GM18508 (cell line): Measurements from ENCODE around the gene MTCL1.
"Not testable (repeated sequence)": the region's sequence is repeated elsewhere in the genome, so short reads cannot be mapped to it uniquely, and the experiment has no call there.

Source experiments
- ATAC-seq: cut with Tn5 transposase; IDR thresholded peaks from one replicate; pipeline ENCODE4 v1.9.1; 2021; ENCODE audit warnings: moderate number of reproducible peaks; ENCODE audit not compliant: insufficient read depth, unreplicated experiment

MTCL1 gene

GRCh38 chr18:8735274-8735673 is 29.9 kb downstream of the MTCL1 start:
- no peak for ATAC-seq

GRCh38 chr18:8741117-8741516 is 35.8 kb downstream of the MTCL1 start:
- ATAC-seq: no peak

DNA sequence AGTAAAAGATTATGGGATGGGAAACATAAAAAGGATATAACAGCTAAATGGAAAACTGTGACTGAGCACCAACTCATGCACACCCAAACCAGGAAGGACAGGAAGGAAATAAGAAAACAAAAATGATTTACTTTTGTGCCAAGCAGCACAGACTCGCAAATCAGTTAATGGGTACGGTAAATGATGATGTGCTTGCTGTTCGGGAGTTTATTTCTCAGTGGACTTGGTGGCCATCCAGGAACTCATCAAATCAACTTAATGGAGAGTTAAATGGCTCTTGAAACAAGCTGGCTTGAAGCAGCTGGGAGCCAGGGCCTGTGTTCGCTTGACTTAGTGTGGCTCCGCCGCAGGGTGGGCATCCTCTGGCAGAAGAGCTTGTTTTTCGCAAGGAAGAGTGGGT is 36.2 kb downstream of the MTCL1 start:
- no peak for ATAC-seq

GRCh38 chr18:8742387-8743361 is 37.3 kb downstream of the MTCL1 start:
- ATAC-seq: no peak

DNA sequence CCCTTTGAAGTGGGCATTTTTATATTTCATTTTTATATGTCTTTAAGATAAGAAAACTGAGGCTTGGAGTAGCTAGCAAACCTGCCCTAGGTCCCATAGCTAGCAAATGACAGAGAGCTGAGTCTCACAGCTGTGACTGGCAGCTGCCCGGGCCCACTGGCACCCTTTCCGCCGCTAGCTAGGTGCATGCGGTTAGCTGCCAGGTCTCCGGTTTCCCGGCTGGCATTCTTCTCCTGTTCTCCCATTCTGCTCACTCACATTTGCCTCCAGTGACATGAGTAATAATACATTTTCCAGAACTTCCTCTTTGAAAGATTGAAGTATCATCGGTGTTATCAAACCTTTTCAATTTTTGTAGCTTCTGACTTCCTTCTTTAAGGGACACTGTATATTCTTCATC is 38.7 kb downstream of the MTCL1 start:
- ATAC-seq: no peak

- ATAC-seq: no peak
These were observed 39.3 kb downstream of the MTCL1 start for GRCh38 chr18:8744656-8745055.

DNA sequence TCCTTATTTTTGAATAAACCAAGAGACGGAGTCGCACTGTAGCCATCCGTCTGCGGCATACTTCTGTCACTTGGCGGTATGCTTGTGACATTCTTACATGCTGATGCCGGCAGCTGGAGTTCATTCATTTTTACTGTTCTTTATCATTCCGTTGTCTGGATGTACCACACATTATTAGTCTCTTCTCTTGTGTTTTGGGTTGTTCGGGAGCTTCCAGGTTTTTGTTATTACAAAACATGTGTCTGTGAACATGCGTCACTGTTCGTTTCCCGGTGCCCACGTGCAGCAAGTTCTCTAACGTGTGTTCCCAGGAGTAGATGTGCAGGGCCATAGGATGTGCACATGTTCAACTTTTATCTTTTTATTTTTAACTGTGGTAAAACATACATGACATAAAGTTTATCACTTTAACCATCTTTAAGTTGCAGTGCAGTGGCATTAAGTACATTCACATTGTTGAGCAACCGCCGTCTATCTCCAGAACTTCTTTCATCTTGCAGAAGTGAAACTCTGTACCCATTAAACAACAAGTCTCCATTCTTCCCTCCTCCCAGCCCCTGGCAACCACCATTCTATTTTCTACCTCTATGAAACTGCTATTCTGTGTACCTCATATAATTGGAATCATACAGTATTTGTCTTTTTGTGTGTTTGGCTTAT is 40.1 kb downstream of the MTCL1 start:
- no peak for ATAC-seq

- no peak for ATAC-seq
These were observed 42.1 kb downstream of the MTCL1 start for GRCh38 chr18:8747440-8747937.

DNA sequence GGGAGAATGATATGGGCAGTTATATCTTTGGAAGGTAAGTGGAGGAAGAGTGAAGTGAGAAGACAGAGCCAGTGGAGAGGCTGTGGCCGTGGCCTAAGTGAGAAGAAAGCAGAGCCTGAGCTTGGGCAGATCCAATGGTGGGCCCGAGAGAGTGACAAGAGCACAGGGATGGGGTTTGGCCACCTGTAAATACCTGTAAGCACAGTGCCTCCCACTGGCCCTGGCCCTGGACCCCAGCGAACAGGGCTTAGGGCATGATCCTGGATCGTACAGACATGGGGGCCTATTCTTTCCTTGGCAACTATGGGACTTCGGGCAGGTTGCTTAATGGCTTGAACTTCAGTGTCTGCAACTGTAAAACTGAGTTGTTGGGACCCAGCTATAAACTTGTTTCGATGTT is 44.1 kb downstream of the MTCL1 start:
- no peak for ATAC-seq

- ATAC-seq: no peak
These were observed 45.6 kb downstream of the MTCL1 start for GRCh38 chr18:8750954-8751415.

DNA sequence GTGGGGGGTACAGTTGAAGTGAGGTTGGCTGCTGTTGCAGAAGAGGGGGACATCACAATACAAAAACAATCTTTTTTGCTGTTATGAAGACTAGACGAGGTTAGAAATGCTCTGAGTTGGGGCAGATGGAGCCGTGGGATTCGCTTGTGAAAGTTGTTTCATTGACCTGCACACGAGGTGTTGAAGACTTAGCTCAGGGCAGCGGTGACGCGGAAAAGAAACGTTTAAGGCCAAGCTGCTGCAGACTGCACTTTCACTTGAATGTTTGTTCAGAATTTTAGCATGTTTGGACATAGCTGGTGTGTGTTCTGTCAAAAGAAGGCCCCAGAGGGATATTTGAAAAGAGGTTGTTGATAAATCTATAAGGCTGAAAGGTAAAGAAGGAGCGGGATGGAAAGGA is 46.3 kb downstream of the MTCL1 start:
- ATAC-seq: no peak

- no peak for ATAC-seq
These were observed 47.0 kb downstream of the MTCL1 start for GRCh38 chr18:8752329-8752728.

DNA sequence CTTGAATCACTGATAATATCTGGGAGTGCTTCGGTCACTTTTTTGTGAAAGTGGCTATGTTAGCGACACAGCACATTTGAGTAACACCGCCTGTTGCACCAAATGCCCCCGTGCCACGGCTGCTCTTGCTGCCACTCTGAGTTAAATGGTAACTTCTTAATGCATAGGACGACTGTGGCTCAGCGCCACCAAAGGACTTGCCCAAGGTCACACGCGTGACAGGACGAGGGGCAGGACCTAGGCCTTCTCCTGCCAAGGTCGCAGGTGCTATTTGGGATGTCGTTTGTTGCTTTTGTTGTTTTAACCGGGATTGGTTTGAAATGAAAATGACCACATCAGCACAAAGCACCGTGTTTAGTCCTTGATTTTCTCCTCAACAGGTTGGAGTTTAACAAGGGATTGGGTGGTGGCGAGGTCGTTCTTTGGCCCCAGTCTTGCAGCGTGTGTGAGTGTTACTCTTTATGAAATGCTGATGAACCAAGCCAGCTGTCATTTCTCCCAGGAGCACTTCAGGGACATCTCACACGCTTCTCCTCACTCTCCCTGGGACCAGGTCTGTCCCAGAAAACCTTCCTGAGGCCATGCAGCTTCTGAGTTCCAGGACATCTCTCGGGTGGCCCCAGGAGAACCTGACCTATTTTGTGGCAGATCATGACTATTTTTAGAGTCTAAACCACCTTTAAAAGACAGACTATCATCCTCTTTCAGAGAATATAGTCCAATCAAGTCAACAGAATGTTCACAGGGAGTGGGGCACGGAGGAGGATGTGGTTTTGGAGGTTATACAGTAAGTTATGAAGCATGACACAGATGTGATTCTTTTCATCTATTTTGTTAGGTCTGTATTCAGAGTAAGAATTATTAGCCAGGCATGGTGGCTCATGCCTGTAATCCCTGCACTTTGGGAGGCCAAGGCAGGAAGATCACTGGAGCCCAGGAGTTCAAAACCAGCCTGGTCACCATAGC is 49.9 kb downstream of the MTCL1 start:
- ATAC-seq: no peak

DNA sequence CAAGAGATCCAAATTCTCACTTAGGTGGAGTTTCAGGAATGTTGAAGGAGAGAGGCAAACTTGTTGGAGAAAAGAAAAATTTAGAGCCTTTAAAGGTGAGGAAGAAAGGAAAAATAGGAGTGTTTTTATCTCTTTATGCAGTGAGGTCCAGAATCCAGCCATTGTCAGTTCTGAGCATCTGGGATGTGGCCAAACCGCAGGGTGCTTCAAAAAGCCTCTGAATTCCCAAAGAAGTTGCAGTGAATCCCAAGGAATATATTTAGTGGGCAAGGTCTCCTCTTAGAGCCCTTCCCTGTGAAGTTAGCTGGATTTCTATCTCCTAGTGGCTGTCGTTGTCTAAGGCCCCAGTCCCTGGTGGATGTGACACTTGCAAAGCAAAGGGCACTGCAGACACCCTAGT is 51.2 kb downstream of the MTCL1 start:
- ATAC-seq: no peak

DNA sequence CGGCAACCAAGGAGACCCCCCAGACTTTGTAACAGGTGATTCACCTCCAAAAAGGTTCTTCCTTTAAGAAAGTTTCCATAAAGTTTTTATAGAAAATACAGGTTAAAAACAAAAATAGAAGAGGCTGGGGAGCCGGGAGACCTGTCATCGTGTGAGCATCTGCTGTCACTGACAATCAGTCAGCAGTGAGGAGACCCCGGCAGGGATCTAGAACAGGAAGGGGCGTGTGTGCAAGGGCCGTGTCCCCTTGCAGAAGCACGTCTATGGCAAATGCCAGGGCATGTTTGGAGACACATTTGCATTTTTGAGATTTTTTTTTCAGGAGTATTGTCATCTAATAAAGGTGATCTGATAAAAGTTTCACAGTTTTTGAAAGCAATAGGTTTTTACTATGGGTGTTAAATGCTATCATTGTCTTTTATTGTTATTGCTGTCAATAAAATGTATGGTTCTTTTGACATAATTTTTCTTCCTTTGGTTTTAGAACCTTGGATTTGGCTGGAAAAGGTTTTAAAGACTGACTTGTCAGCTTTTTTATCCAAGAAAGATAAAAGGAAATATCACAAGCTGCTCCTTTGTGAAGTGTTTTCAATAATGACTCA is 52.1 kb downstream of the MTCL1 start:
- ATAC-seq: no peak

DNA sequence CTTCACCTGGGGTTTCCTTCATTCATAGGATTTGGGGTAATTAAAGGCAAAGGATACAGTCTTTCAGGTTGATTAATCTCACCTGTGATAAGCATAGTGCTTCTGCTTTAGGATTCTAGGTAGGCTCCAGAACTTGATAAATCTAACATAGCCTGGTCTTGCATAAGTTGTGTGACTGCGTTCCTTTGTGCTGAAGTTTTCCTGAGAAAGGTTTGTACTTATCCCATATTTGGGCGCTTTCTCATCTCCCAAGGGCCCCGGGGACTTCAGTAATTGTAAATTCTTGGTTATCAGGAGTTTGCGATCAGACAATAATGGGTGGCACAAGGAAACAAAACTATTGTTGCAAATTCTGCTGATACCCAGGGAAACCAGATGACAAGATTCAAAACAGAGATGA is 53.1 kb downstream of the MTCL1 start:
- no peak for ATAC-seq

- no peak for ATAC-seq
These were observed 55.6 kb downstream of the MTCL1 start for GRCh38 chr18:8760984-8761383.

DNA sequence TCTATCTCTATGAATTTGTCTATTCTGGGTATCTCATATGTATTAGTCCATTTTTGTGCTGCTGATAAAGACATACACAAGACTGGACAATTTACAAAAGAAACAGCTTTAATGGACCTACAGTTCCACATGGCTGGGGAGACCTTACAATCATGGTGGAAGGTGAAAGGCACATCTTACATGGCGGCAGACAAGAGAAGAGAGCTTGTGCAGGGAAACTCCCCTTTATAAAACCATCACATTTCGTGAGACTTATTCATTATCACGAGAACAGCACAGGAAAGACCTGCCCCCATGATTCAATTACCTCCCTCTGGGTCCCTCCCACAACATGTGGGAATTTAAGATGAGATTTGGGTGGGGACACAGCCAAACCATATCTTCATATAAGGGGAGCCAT is 56.2 kb downstream of the MTCL1 start:
- ATAC-seq: not testable (repeated sequence)

DNA sequence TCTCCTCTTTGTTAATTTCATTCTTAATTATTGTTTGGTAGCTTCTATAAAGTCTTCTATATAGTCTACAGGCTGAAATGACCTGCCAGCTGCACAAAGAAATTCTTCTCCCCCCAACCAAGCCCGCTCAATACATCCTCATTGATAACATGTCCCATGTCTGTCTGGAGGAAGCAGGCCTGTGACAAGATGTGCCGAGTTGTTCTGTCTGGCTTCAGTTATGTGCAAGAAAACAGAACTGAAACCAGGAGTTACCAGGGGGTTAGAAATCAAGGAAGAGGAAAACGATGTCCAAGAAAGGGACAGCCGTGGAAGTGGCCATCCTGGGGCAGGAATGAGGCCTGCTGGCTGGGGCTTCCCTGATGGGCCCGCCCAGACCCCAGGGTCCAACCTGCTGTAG is 57.6 kb downstream of the MTCL1 start:
- ATAC-seq: no peak

- ATAC-seq: no peak
These were observed 58.3 kb downstream of the MTCL1 start for GRCh38 chr18:8763611-8764010.
